Bone marrow (tissue), 2 donors: ENCODE data around the gene NEURL1.
A peak's percentile ranks its signal among the peaks of the same experiment; 100 is the strongest.
"Not testable (repeated sequence)": the region's sequence is repeated elsewhere in the genome, so short reads cannot be mapped to it uniquely, and the experiment has no call there.

Source experiments
- DNase-seq, 2 donors: peaks; one replicate each; lab custom pipeline; 2025; lab: John Stamatoyannopoulos, UW

The NEURL1 gene

GRCh38 chr10:103514244-103514643, 20.7 kb downstream of the NEURL1 start:
- DNase-seq = no peak

DNA sequence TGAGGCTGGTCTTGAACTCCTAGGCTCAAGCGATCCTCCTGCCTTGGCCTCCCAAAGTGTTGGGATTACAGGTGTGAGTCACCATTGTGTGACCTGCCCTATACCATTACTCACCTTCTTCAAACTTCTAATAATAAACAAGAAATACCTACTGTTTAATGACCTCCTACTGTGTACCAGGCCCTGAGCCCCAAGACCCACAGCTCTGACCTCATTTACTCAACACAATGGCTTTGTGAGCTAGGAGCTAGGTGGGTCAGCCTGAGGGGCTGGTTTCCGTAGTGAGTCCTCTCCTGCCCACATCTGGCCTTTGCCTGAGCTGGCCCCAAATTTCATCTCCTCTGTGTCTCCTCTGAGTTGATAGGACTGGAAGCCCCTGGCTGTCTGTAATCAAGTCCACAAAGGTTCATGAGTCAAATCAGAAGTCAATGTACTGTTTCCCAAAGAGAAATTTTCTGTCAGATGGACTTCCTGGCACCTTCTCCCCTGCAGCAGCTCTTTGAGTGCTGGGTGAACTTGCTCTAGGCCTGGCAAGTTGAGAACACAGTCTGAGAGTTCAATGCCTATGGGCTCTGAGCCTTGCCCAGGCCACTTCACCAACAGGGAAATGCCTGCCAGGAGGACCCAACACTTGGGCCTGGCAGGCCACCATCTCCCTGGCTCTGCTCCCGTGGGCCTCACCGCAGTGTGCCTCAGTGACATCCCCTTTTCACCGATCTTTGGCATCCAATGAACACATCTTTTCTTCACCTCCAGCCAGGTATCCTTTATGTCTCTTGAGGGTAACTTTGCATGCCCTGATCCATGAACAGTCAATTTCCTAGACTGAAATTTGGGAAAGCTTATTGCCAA, 24.0 kb downstream of the NEURL1 start:
- no peak for DNase-seq

- DNase-seq = no peak
Observed at GRCh38 chr10:103519798-103520197, 26.3 kb downstream of the NEURL1 start.

- not testable (repeated sequence) for DNase-seq
Observed at GRCh38 chr10:103522006-103522405, 28.5 kb downstream of the NEURL1 start.

GRCh38 chr10:103523683-103524082, 30.2 kb downstream of the NEURL1 start:
- no peak for DNase-seq

- no peak for DNase-seq
Observed at GRCh38 chr10:103525901-103526300, 32.4 kb downstream of the NEURL1 start.

DNA sequence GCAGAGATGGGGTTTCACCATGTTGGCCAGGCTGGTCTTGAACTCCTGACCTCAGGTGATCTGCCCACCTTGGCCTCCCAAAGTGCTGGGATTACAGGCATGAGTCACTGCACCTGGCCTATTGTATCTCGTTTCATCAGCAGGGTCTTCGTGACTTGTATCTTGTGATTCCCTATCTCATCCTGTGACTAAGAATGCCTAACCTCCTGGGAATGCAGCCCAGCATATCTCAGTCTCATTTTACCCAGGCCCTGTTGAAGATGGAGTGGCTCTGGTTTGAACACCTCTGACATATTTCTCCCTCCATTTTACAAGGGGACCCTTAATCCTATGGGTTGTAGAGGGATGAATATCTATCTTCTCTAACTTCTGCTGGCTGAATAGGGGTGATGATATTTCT, 34.0 kb downstream of the NEURL1 start:
- not testable (repeated sequence) for DNase-seq

DNA sequence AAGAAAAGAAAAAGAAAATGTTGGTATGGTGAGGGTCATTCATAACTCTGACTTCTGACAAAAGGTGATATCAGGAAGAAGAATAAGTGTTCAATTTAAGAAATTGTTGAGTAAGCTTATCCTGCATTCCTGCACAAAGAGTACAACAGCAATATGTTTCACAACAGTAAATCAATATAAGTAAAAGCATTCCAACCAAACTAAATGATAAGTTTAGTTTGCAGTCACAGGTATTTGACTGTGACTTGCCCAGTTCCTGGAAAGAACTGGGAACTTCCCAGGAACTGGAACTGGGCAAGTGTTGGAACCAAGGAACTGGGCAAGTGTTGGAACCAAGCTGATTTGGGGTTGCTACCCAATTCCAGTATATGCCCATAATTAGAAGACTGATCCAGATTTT, 35.0 kb downstream of the NEURL1 start:
- no peak for DNase-seq

DNA sequence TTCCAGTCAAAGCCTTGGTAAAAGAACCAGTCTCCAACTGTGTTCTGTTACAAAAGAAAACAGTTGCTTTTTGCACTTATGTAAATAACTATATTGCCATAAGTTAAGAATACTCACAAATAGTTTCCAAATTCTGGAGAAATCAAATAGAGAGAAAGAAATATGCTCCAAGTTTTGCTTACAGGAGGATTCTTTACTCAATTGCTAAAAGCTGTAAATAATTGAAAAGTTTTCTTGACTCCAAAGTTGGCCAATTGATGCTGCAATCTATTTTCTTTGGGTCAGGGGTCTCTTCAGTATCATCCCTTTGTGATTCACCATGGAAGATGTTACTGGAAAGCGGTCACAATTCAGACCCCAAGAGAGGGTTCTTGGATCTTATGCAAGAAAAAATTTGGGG, 36.0 kb downstream of the NEURL1 start:
- no peak for DNase-seq

GRCh38 chr10:103533827-103534226, 40.3 kb downstream of the NEURL1 start:
- DNase-seq = no peak

DNA sequence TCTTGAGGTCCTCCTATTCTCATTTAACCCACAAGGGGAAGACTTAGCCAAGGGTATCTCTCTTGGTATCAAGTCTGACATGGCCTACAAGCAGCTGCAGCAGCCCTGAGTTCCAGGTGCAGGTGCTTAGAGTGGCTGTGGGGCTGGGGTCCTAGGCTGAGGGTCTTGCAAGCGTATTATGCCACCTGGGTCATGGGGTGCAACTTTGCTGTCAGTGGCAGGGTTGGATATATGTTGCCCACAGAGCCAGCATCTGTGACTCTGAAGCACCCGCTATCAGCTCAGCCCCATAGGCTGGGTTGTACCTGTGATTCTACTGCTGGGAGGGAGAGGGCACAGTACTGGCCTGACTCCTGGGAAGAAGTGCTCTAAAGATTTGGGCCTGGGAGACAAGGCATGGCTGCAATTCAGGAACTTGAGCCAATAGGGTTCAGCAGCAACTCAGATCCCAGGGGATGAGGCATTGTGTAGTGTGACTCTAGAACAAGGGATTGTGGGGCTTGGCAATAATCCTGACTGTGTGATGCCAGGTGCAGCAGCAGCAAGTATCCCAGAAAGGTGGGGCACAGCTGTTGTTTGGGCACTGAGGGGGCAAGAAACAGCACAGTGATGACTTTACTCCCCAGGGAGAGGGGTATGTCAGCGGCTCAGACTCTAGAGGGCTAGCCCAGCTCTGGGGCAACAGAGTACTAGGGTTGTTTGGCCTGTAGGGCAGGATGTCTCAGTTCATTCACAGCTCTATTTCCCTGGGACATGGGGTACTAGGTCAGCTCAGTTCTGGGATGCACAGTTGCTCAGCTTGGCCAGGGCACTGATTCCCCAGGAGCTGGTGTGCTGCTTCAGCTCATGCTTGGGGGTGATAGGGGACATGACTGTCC, 41.4 kb downstream of the NEURL1 start:
- no peak for DNase-seq

GRCh38 chr10:103535595-103535994, 42.1 kb downstream of the NEURL1 start:
- no peak for DNase-seq

DNA sequence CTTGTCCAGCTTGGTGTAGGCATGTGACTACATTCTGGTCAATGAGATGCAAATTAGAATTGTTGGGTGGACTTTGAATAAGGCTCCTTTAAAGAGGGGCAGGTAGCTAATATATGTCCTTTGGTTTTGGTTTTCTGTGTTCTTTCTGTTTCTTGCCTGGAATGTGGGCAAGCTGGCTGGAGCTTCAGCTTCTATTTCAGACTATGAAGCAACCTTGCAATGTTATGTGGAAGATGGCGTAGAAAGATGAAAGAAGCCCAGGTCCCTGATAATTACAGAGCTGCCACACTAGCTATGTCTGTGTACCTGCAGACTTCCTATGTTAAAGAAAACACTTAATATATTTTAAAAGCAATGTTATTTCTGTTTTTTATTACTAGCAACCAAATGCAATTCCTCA, 46.2 kb downstream of the NEURL1 start:
- DNase-seq = no peak

- no peak for DNase-seq
Observed at GRCh38 chr10:103540722-103541121, 47.2 kb downstream of the NEURL1 start.

- no peak for DNase-seq
Observed at GRCh38 chr10:103541616-103542015, 48.1 kb downstream of the NEURL1 start.

- peak in 1 of 2 donors; percentile 43 for DNase-seq
Observed at GRCh38 chr10:103542764-103543616, 49.5 kb downstream of the NEURL1 start.

DNA sequence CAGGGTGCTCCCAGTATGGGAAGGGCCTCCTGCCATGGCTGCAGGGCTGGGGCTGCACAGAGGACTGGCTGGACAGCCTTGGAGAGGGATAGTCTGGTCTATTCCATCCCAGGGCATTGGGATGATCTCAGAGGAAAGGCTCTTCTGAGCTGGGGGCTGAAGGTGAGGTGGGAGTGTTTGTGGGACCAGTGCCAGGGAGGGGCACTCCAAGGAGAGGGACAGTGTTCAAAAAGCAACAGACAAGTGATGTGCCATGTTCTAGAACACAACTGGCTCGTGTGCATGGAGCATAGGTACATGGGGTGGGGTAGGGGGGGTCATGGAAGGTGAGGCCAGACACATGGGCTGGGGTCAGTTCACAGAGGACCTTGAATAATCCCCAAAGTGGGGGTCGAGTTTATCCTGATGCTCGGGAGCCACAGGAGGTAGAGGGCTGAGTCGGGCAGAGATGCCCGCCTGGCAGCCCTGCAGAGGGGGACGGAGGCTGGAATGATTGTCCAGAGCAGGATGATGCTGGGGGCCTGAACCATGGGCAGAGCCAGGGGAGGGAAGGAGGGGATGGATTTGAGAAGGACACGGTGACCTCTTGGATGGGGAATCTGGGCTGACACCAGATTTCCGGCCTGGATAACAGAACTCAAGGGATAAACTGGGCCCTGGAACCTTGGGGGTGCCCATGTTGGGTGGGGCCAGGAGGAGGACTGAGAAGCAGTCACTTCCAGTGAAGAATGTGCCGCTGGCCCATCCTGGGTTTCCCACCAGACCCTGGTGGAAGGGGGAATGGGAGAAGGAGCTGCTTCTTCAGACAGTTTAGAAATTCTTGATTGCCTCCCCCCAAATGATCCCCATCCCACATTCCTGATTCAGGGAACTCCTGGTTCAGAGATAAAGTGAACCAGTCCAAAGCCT, 50.4 kb downstream of the NEURL1 start:
- DNase-seq = no peak

DNA sequence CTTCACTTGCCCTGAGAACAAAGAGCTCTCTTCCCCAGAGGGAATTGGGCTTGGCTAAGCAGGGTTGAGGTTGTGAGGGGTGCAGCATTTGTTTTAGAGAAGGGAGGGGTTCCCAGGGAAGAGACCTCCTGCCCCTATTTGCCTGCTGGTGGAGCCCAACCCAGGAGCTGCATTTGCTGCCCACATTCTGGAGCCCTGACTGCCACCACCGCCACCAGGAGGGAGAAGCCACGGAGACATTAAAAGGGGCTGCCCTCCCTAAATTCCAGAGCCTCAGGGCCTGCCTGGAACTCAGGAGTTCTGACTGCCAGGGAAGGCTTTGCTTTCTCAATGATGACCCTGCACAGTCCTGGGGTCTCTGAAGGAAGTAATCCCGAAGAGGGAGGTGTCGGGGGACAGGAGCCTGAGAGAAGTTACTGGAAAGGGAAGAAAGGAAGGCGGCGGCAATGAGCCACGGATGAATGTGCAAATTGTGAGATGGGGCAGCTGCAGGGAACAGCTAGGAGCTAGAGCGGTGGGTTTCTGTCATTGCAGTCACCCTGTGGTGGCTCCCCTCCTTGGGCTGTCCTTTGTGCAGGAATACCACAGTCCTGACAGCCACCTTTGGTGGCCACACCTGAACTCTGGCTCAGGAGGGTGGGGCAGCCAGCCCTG, 51.3 kb downstream of the NEURL1 start:
- DNase-seq = no peak

- no peak for DNase-seq
Observed at GRCh38 chr10:103545366-103545765, 51.9 kb downstream of the NEURL1 start.

DNA sequence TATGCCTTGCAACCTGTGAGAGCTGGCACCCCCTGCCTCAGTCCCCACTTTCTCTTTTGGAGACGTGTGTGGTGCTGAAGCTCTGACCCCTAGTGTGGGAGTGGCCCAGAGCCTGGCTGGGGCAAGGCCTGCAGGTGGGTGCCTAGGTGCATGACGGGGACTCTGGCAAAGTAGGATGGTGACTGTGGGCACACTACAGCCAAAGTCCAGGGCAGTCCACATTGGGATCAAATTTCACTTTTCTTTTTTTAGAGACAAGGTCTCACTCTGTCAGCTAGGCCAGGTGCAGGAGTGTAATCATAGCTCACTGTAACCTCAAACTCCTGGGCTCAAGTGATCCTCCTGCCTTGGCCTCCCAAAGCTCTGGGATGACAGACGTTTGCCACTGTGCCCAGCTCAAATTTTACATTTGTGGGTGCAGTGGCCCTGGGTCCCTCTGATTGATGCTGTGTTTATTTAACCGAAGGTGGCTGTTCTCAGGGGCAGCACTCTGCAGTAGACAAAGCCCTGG, 52.3 kb downstream of the NEURL1 start:
- no peak for DNase-seq
